Stimulated activated CD8-positive, alpha-beta memory T cell treated with anti-CD3 and anti-CD28 coated beads, Interleukin-7, amount 100 ng/mL, for 1 hour (primary cell): ENCODE data around the gene POU4F3.

ENCODE experiments used
- DNase-seq, 2 donors: peaks; one replicate each; pipeline ENCODE4 v3.0.0-alpha.2; 2020; ENCODE audit warnings: low read depth in 2 of 2

POU4F3 gene

GRCh38 chr5:146340260-146341081 is 1.8 kb downstream of the POU4F3 start:
- no peak for DNase-seq

- DNase-seq: no peak
Observed at GRCh38 chr5:146341854-146342253, 3.2 kb downstream of the POU4F3 start.

GRCh38 chr5:146342519-146342881 is 3.9 kb downstream of the POU4F3 start:
- no peak for DNase-seq

- no peak for DNase-seq
Observed at GRCh38 chr5:146342882-146343865, 4.5 kb downstream of the POU4F3 start.

GRCh38 chr5:146344155-146345118 is 5.8 kb downstream of the POU4F3 start:
- DNase-seq: no peak

- no peak for DNase-seq
Observed at GRCh38 chr5:146345240-146345577, 6.6 kb downstream of the POU4F3 start.

- no peak for DNase-seq
Observed at GRCh38 chr5:146345578-146346366, 7.1 kb downstream of the POU4F3 start.

GRCh38 chr5:146357126-146357525 is 18.5 kb downstream of the POU4F3 start:
- no peak for DNase-seq

- DNase-seq: no peak
Observed at GRCh38 chr5:146359836-146360235, 21.2 kb downstream of the POU4F3 start.

GRCh38 chr5:146363161-146363874 is 24.7 kb downstream of the POU4F3 start:
- no peak for DNase-seq

GRCh38 chr5:146365618-146366017 is 27.0 kb downstream of the POU4F3 start:
- no peak for DNase-seq

- DNase-seq: no peak
Observed at GRCh38 chr5:146366904-146367303, 28.3 kb downstream of the POU4F3 start.

GRCh38 chr5:146368137-146368536 is 29.5 kb downstream of the POU4F3 start:
- no peak for DNase-seq

GRCh38 chr5:146369691-146370090 is 31.1 kb downstream of the POU4F3 start:
- DNase-seq: no peak

GRCh38 chr5:146376821-146377220 is 38.2 kb downstream of the POU4F3 start:
- DNase-seq: no peak

GRCh38 chr5:146378986-146379385 is 40.3 kb downstream of the POU4F3 start:
- DNase-seq: no peak

GRCh38 chr5:146380714-146381113 is 42.1 kb downstream of the POU4F3 start:
- no peak for DNase-seq

- no peak for DNase-seq
Observed at GRCh38 chr5:146388386-146388785, 49.7 kb downstream of the POU4F3 start.

GRCh38 chr5:146390469-146390868 is 51.8 kb downstream of the POU4F3 start:
- no peak for DNase-seq
